NCI-H2107 (cell line): ENCODE measurements around the gene MAG.

Source experiments
- DNase-seq: peaks from one replicate; lab custom pipeline; 2025; lab: John Stamatoyannopoulos, UW

The MAG gene

DNA sequence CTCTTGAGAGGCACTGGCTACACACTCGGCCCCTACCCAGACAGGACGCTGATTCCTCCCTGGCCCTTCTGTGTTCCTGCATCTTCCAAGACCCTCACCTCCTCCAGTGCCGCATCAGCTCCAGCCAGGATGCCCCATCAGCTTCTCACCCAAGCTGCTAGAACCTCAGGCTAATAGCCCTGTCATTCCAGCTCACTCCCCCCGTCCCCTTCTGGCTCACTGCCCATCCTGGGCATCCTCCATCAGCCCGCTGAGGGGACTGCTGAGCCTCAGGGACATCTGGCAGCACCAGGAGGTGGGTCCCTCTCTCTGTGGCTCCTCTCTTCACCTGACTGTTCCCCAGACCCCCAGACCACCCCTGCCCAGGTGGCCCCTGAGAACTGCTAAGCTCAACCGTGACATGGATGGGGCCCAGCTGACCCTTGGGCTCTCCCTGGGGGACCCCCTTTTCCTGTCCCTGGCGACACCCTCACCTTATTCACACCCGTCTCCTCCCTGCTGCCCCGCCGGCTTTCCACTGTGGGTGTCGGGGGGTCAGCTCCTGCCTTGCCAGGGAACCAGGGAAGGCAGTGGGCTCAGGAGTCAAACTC, 71.1 kb downstream of the MAG start:
- no peak for DNase-seq
